K562 (cell line): Measurements from ENCODE around the gene ACTR8. TPM values are rescaled to one million over a fixed set of nuclear protein-coding genes. Genes with fewer than 3 reads are reported as not detected.

Source experiments
- ATAC-seq: fragments of 200-7000 bp; cut with Tn5 transposase; 3 replicates; pipeline ENCODE4 v1.9.1; 2020; ENCODE audit warnings: moderate library complexity
- BruUV-seq: library from RNA; stranded (reverse); fragments of 400-500 nt; replicated peaks from 2 replicates; lab custom pipeline; 2021; lab: Mats Ljungman, UMichigan
- CTCF ChIA-PET: fragments of 300-600 bp; formaldehyde crosslinking; extraction: SDS; loops from one replicate; lab custom pipeline; 2021; ENCODE audit warnings: low intra/inter-chr PET ratio; lab: Yijun Ruan, JAX
- POLR2A ChIA-PET: fragments of 300-600, 350-650 bp; sonication (Branson Sonifier 250); formaldehyde crosslinking; extraction: SDS; loops from one replicate; lab custom pipeline; 2021; ENCODE audit warnings: antibody characterized with exemption, inconsistent platforms; lab: Yijun Ruan, JAX
- DNase-seq, 4 experiments: peaks; one replicate each; pipeline versions ENCODE4 v3.0.0 to v3.0.0-alpha.2; 2011 to 2018; ENCODE audit warnings: low spot score in 3 of 4, mixed read lengths in 3 of 4; ENCODE audit errors: extremely low read depth in 1 of 4
- FAIRE-seq: peaks from 2 replicates; lab custom pipeline; 2011; peaks lifted over from hg19 to GRCh38; lab: Jason Lieb, UNC
- H2AFZ ChIP-seq: 2 replicates; pipeline ENCODE4 v1.6.0; 2011; ENCODE audit warnings: low read depth, low read length, control low read depth, inconsistent platforms
- H3K27ac ChIP-seq: fragments of 200-600 bp; 3 replicates; pipeline ENCODE4 v1.8.0; 2011; ENCODE audit warnings: low read depth, mild to moderate bottlenecking, control low read depth, inconsistent platforms, low read length, moderate library complexity, mixed read lengths; ENCODE audit errors: extremely low read depth
- H3K27me3 ChIP-seq, 2 experiments: fragments of 300-600 bp in 1 of 2; 2 replicates in 1 of 2; 3 replicates in 1 of 2; pipeline versions ENCODE4 v1.6.0 to v1.8.0; 2011; ENCODE audit warnings: inconsistent platforms in 2 of 2, low read length in 2 of 2, mild to moderate bottlenecking in 1 of 2, mixed read lengths in 1 of 2, moderate library complexity in 1 of 2; ENCODE audit not compliant: control insufficient read depth in 2 of 2, insufficient read depth in 2 of 2
- H3K36me3 ChIP-seq: fragments of 300-600 bp; 3 replicates; pipeline ENCODE4 v1.8.0; 2011; ENCODE audit warnings: mild to moderate bottlenecking, low read length, inconsistent platforms; ENCODE audit not compliant: control insufficient read depth, insufficient read depth
- H3K4me1 ChIP-seq, 2 experiments: fragments of 200-600 bp in 1 of 2; replicated peaks in 1 of 2; 2 replicates in 1 of 2; 3 replicates in 1 of 2; pipeline versions ENCODE4 v1.5.1 to v1.8.0; 2011; ENCODE audit warnings: inconsistent platforms in 2 of 2, low read length in 2 of 2, mild to moderate bottlenecking in 1 of 2, mixed read lengths in 1 of 2, moderate library complexity in 1 of 2; ENCODE audit not compliant: control insufficient read depth in 2 of 2, insufficient read depth in 2 of 2
- H3K4me2 ChIP-seq: 2 replicates; pipeline ENCODE4 v1.6.1; 2011; ENCODE audit warnings: low read length, control low read depth, inconsistent platforms, mixed read lengths; ENCODE audit not compliant: insufficient read depth
- H3K4me3 ChIP-seq: fragments of 200-600 bp; sonication (generic), shearing (Covaris generic); 2 replicates; pipeline ENCODE4 v1.5.1; 2016; ENCODE audit warnings: control low read depth, inconsistent platforms
- H3K79me2 ChIP-seq: fragments of 200-600 bp; 3 replicates; pipeline ENCODE4 v1.8.0; 2011; ENCODE audit warnings: low read length, inconsistent platforms; ENCODE audit not compliant: control insufficient read depth, insufficient read depth
- H3K9ac ChIP-seq, 2 experiments: 2 replicates each; pipeline versions ENCODE4 v1.6.0 to v1.6.1; 2011; ENCODE audit warnings: low read depth in 2 of 2, low read length in 2 of 2, control low read depth in 1 of 2, inconsistent platforms in 1 of 2, mild to moderate bottlenecking in 1 of 2, mixed read lengths in 1 of 2; ENCODE audit not compliant: insufficient read depth in 1 of 2
- H3K9me1 ChIP-seq: one replicate; pipeline ENCODE4 v1.6.0; 2011; ENCODE audit warnings: inconsistent platforms, mild to moderate bottlenecking, low read length, moderate library complexity; ENCODE audit not compliant: control insufficient read depth, insufficient read depth
- H3K9me3 ChIP-seq: replicated peaks from 2 replicates; pipeline ENCODE4 v1.5.1; 2011; ENCODE audit warnings: low read depth, low read length, inconsistent platforms; ENCODE audit not compliant: control insufficient read depth, insufficient read depth
- H4K20me1 ChIP-seq: replicated peaks from 2 replicates; pipeline ENCODE4 v1.6.1; 2011; ENCODE audit warnings: low read length, inconsistent platforms, mixed read lengths; ENCODE audit not compliant: control insufficient read depth, insufficient read depth
- DMBX1 ChIP-seq: fragments of 250-450 bp; sonication (Bioruptor Pico); IDR thresholded peaks from 2 replicates; pipeline ENCODE4 v1.8.0; 2022; ENCODE audit warnings: inconsistent platforms, mild to moderate bottlenecking, moderate library complexity, borderline replicate concordance
- E2F3 ChIP-seq: fragments of 250-450 bp; sonication (Bioruptor Pico); IDR thresholded peaks from 2 replicates; pipeline ENCODE4 v1.4.0; 2020; ENCODE audit warnings: mild to moderate bottlenecking
- MTA1 ChIP-seq: fragments of 450-650 bp; IDR thresholded peaks from 2 replicates; pipeline ENCODE4 v1.6.1; 2017; ENCODE audit warnings: borderline replicate concordance
- NEUROD1 ChIP-seq: fragments of 150-350 bp; IDR thresholded peaks from 2 replicates; pipeline ENCODE4 v1.6.1; 2014; ENCODE audit warnings: borderline replicate concordance, low read length, low read depth; ENCODE audit not compliant: partially characterized antibody
- TRIM28 ChIP-seq: fragments of 450-650 bp; IDR thresholded peaks from 2 replicates; pipeline ENCODE4 v1.6.1; 2017
- ZKSCAN3 ChIP-seq: fragments of 250-450 bp; sonication (Bioruptor Pico); IDR thresholded peaks from 2 replicates; pipeline ENCODE4 v1.4.0; 2020
- ZNF212 ChIP-seq: fragments of 450-650 bp; formaldehyde crosslinking; IDR thresholded peaks from 2 replicates; pipeline ENCODE4 v1.4.0; 2020; ENCODE audit warnings: mild to moderate bottlenecking
- ZNF584 ChIP-seq: fragments of 200-800 bp; sonication (Bioruptor generic); IDR thresholded peaks from 2 replicates; pipeline ENCODE4 v1.6.1; 2016; ENCODE audit warnings: low read depth, mild to moderate bottlenecking, missing genetic modification characterization, missing compliant biosample characterization
- ZNF778 ChIP-seq: fragments of 450-650 bp; formaldehyde crosslinking; IDR thresholded peaks from 2 replicates; pipeline ENCODE4 v1.4.0; 2020; ENCODE audit warnings: mild to moderate bottlenecking, moderate library complexity
- WGBS: fragments of 100-300 bp; shearing (Covaris generic); methylation state at CpG from one replicate; pipeline ENCODE4 v1.1.6; 2016; ENCODE audit warnings: low coverage, mixed read lengths; ENCODE audit not compliant: insufficient coverage; ENCODE audit errors: missing lambda C conversion rate; 5-methylcytosine and 5-hydroxymethylcytosine counted together
- in situ Hi-C: fragments of 300-500 bp; cut with MboI; formaldehyde crosslinking; loops from 4 replicates; pipeline ENCODE4 v1.15.0; 2018; ENCODE audit warnings: inconsistent platforms, mixed read lengths
- intact Hi-C: fragments of 100-400 bp; cut with micrococcal nuclease; formaldehyde crosslinking; loops from 2 replicates; pipeline ENCODE4 v1.14.2; 2022
- polyA plus RNA-seq, 8 experiments: library from polyadenylated mRNA; depleted of rRNA in 4 of 8; stranded (reverse) in 5 of 8; unstranded in 3 of 8; fragments of >200 nt; fragmentation: Nextera tagmentation in 2 of 8; fragmentation: Illumina TruSeq in 1 of 8; extraction: Ambion mirVana in 2 of 8; extraction: Trizol in 1 of 8; gene quantifications; 2 replicates each; pipeline versions ENCODE4 v1.2.1 to v1.2.3, GENCODE V29; 2011 to 2014; ENCODE audit warnings: inconsistent platforms in 1 of 8, missing spikeins in 1 of 8
- total RNA-seq, 7 experiments: library from RNA; depleted of rRNA in 6 of 7; stranded (reverse); fragments of >200 nt in 6 of 7; fragmentation: Illumina TruSeq in 2 of 7; extraction: Trizol in 2 of 7; gene quantifications; 2 replicates each; pipeline versions ENCODE4 v1.2.1 to v1.2.3, GENCODE V29; 2011 to 2021; ENCODE audit warnings: low replicate concordance in 1 of 7
- TF ChIP-seq, protein P1 (sequence below), 2 experiments: fragments of 450-650 bp in 1 of 2; sonication (generic) in 1 of 2; formaldehyde crosslinking; conservative IDR thresholded peaks; 2 replicates each; pipeline versions ENCODE4 v1.4.0 to v1.8.1; 2020 to 2022; ENCODE audit warnings: mild to moderate bottlenecking in 1 of 2, missing genetic modification reagents in 1 of 2
- TF ChIP-seq, protein P2 (sequence below): sonication (generic); formaldehyde crosslinking; IDR thresholded peaks from 2 replicates; pipeline ENCODE4 v1.8.1; 2023; ENCODE audit warnings: missing genetic modification reagents, mild to moderate bottlenecking, borderline replicate concordance

The ACTR8 gene
- total and polyA plus RNA-seq, 9 of the 15 experiments (the other 6 are each of a cell fraction or from before 2014, with no cell fraction given) = 4.8 to 24.2 (median 17.5) TPM

DNA sequence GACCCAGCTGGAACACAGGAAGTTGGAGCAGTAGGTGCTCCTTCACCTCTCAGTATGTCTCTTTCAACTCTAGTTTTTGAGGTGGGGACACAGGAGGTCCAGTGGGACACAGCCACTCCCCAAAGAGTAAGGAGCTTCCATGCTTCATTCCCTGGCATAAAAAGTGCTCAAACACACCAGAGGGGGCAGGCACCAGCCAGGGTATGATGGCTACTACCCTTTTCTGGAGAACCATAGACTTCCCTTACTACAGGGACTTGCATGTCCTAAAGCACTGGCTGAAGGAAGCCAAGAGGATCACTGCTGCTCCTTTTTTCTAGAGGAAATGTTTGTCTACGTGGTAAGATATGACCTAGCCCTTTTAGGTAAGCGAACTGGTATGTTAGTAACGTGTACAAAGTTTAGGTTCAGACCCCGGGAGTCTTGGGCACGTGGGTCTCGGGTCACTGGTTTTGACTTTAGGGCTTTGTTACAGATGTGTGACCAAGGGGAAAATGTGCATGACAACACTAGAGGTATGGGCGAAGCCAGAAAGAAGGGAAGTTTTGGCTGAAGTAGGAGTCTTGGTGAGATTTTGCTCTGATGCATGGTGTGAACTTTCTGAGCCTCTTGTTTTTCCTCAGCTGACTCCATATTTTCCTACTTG, 23.7 kb downstream of the ACTR8 start (continued):
- TF ChIP-seq, protein P1, sequence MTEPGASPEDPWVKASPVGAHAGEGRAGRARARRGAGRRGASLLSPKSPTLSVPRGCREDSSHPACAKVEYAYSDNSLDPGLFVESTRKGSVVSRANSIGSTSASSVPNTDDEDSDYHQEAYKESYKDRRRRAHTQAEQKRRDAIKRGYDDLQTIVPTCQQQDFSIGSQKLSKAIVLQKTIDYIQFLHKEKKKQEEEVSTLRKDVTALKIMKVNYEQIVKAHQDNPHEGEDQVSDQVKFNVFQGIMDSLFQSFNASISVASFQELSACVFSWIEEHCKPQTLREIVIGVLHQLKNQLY (CRISPR knock-in tag; conservative IDR thresholded peaks at IDR 0.05) = no peak
- TF ChIP-seq ZNF212 (CRISPR knock-in tag) (no peak), MTA1 (no peak)
- TF ChIP-seq, all 486 proteins: peak for 0

DNA sequence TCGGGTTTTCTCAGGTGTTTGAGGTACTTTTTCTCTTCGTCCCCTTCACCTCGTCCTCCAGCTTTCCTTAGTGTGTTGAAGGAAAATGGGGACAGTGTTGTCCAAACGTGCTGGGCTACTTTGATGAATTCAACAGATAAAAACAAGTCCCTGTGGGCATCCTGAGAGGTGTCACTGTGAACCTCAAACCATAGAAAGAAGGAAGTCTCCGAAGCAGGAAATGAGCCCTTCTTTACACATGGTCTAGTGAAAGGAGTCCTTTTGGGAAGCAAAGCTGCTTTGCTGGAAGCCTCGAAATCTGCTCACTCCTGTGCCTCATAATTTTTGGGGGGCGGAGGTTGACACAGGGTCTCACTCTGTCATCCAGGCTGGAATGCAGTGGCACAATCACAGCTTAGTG, 25.0 kb downstream of the ACTR8 start:
- DNase-seq (no peak), ATAC-seq (no peak), FAIRE-seq (no peak)
- peaks cover 0 to 16% of the 10 kb centered on the region in 2 experiments; a peak in 2 of 5 replicates for H3K27me3 ChIP-seq
- 0 out of 3 replicates have a peak, but pooled peaks cover 6% of the 10 kb centered on the region for H3K36me3 ChIP-seq
- H4K20me1 ChIP-seq = no peaks in the 10 kb centered on the region
- CTCF ChIA-PET = no interaction called here
- WGBS = 14% methylated on average over 7 of the region's 7 CpGs
- no peaks in the 10 kb centered on the region for H3K79me2 ChIP-seq
- in situ Hi-C loops (no loop called here), intact Hi-C loops (no loop called here)
- TF ChIP-seq TRIM28 (no peak), ZNF584 (CRISPR knock-in tag) (no peak), ZKSCAN3 (CRISPR knock-in tag) (no peak), ZNF778 (CRISPR knock-in tag) (no peak), DMBX1 (CRISPR knock-in tag) (no peak), E2F3 (CRISPR knock-in tag) (no peak), NEUROD1 (no peak)
- TF ChIP-seq, protein P2, sequence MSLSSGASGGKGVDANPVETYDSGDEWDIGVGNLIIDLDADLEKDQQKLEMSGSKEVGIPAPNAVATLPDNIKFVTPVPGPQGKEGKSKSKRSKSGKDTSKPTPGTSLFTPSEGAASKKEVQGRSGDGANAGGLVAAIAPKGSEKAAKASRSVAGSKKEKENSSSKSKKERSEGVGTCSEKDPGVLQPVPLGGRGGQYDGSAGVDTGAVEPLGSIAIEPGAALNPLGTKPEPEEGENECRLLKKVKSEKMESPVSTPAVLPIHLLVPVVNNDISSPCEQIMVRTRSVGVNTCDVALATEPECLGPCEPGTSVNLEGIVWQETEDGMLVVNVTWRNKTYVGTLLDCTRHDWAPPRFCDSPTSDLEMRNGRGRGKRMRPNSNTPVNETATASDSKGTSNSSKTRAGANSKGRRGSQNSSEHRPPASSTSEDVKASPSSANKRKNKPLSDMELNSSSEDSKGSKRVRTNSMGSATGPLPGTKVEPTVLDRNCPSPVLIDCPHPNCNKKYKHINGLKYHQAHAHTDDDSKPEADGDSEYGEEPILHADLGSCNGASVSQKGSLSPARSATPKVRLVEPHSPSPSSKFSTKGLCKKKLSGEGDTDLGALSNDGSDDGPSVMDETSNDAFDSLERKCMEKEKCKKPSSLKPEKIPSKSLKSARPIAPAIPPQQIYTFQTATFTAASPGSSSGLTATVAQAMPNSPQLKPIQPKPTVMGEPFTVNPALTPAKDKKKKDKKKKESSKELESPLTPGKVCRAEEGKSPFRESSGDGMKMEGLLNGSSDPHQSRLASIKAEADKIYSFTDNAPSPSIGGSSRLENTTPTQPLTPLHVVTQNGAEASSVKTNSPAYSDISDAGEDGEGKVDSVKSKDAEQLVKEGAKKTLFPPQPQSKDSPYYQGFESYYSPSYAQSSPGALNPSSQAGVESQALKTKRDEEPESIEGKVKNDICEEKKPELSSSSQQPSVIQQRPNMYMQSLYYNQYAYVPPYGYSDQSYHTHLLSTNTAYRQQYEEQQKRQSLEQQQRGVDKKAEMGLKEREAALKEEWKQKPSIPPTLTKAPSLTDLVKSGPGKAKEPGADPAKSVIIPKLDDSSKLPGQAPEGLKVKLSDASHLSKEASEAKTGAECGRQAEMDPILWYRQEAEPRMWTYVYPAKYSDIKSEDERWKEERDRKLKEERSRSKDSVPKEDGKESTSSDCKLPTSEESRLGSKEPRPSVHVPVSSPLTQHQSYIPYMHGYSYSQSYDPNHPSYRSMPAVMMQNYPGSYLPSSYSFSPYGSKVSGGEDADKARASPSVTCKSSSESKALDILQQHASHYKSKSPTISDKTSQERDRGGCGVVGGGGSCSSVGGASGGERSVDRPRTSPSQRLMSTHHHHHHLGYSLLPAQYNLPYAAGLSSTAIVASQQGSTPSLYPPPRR (CRISPR knock-in tag) = no peak
- no peak overlapping the region for H3K27ac ChIP-seq
- no peak overlapping the region for H2AFZ ChIP-seq
- H3K9me3 ChIP-seq = no peaks in the 10 kb centered on the region
- no TSS peak for BruUV-seq
- H3K9ac ChIP-seq = no peak overlapping the region
- H3K4me1 ChIP-seq = no peaks in the 10 kb centered on the region
- no peak overlapping the region for H3K4me2 ChIP-seq
- H3K9me1 ChIP-seq = no peaks in the 10 kb centered on the region
- no peak overlapping the region for H3K4me3 ChIP-seq
- POLR2A ChIA-PET = no interaction called here
